H9 (cell line): ENCODE measurements around the gene ST6GALNAC6. TPM values are rescaled to one million over a fixed set of nuclear protein-coding genes. Genes with fewer than 3 reads are reported as not detected.

ENCODE experiments used
- DNase-seq: peaks from one replicate; pipeline ENCODE4 v3.0.0-alpha.2; 2017
- H2AFZ ChIP-seq: one replicate; pipeline ENCODE4 v1.6.1; 2013; ENCODE audit warnings: mild to moderate bottlenecking, low read length, control low read depth, moderate library complexity
- H2AK5ac ChIP-seq: 2 replicates; pipeline ENCODE4 v1.6.1; 2013; ENCODE audit warnings: low read length, control low read depth, mixed read lengths; ENCODE audit not compliant: insufficient read length
- H2BK120ac ChIP-seq: one replicate; pipeline ENCODE4 v1.6.1; 2013; ENCODE audit warnings: low read depth, mild to moderate bottlenecking, low read length, control low read depth, inconsistent platforms; ENCODE audit not compliant: poor library complexity, severe bottlenecking
- H2BK12ac ChIP-seq: 2 replicates; pipeline ENCODE4 v1.6.1; 2013; ENCODE audit warnings: low read length, control low read depth, mixed read lengths, low read depth; ENCODE audit not compliant: insufficient read length
- H2BK15ac ChIP-seq: 2 replicates; pipeline ENCODE4 v1.6.1; 2013; ENCODE audit warnings: low read depth, low read length, control low read depth
- H2BK20ac ChIP-seq: one replicate; pipeline ENCODE4 v1.6.1; 2013; ENCODE audit warnings: low read depth, mild to moderate bottlenecking, low read length, control low read depth, inconsistent platforms; ENCODE audit not compliant: poor library complexity, severe bottlenecking
- H2BK5ac ChIP-seq: 2 replicates; pipeline ENCODE4 v1.6.1; 2013; ENCODE audit warnings: low read length, control low read depth, mixed read lengths; ENCODE audit not compliant: insufficient read length
- H3K14ac ChIP-seq: 2 replicates; pipeline ENCODE4 v1.6.1; 2013; ENCODE audit warnings: low read length, control low read depth; ENCODE audit not compliant: insufficient read depth
- H3K18ac ChIP-seq: 2 replicates; pipeline ENCODE4 v1.6.1; 2013; ENCODE audit warnings: low read depth, mild to moderate bottlenecking, mixed read lengths, low read length, control low read depth; ENCODE audit not compliant: insufficient read length
- H3K23ac ChIP-seq: 2 replicates; pipeline ENCODE4 v1.6.1; 2013; ENCODE audit warnings: low read length, control low read depth, mixed read lengths, low read depth; ENCODE audit not compliant: insufficient read length
- H3K23me2 ChIP-seq: 2 replicates; pipeline ENCODE4 v1.6.1; 2013; ENCODE audit warnings: low read depth, mild to moderate bottlenecking, mixed read lengths, low read length, control low read depth; ENCODE audit not compliant: insufficient read length, poor library complexity, severe bottlenecking
- H3K27ac ChIP-seq: 2 replicates; pipeline ENCODE4 v1.5.1; 2013; ENCODE audit warnings: low read length, control low read depth, mixed read lengths, low read depth; ENCODE audit not compliant: insufficient read length
- H3K27me3 ChIP-seq: 2 replicates; pipeline ENCODE4 v1.6.1; 2013; ENCODE audit warnings: low read length, control low read depth, inconsistent platforms; ENCODE audit not compliant: insufficient read depth
- H3K4ac ChIP-seq: 2 replicates; pipeline ENCODE4 v1.6.1; 2013; ENCODE audit warnings: low read depth, mild to moderate bottlenecking, control low read depth, inconsistent platforms, low read length, moderate library complexity
- H3K4me1 ChIP-seq: 2 replicates; pipeline ENCODE4 v1.6.1; 2013; ENCODE audit warnings: low read length, control low read depth, inconsistent platforms; ENCODE audit not compliant: insufficient read depth
- H3K4me2 ChIP-seq: 2 replicates; pipeline ENCODE4 v1.6.1; 2013; ENCODE audit warnings: low read length, control low read depth, mixed read lengths; ENCODE audit not compliant: insufficient read length, insufficient read depth
- H3K56ac ChIP-seq: 2 replicates; pipeline ENCODE4 v1.6.1; 2013; ENCODE audit warnings: low read depth, mild to moderate bottlenecking, mixed read lengths, low read length, control low read depth; ENCODE audit not compliant: insufficient read length
- H3K79me1 ChIP-seq: 2 replicates; pipeline ENCODE4 v1.6.1; 2013; ENCODE audit warnings: low read depth, mild to moderate bottlenecking, moderate library complexity, low read length, control low read depth, inconsistent platforms; ENCODE audit not compliant: insufficient read depth, poor library complexity, severe bottlenecking
- H3K79me2 ChIP-seq: 2 replicates; pipeline ENCODE4 v1.6.1; 2013; ENCODE audit warnings: low read length, control low read depth, inconsistent platforms; ENCODE audit not compliant: insufficient read depth
- H3K9ac ChIP-seq: 2 replicates; pipeline ENCODE4 v1.6.1; 2013; ENCODE audit warnings: low read length, control low read depth, mixed read lengths; ENCODE audit not compliant: insufficient read length; ENCODE audit errors: extremely low read depth
- H3K9me3 ChIP-seq: one replicate; pipeline ENCODE4 v1.6.1; 2013; ENCODE audit warnings: low read depth, low read length, inconsistent platforms; ENCODE audit not compliant: control insufficient read depth
- H3T11ph ChIP-seq: one replicate; pipeline ENCODE4 v1.6.1; 2013; ENCODE audit warnings: mild to moderate bottlenecking, low read length, control low read depth, inconsistent platforms
- H4K20me1 ChIP-seq: one replicate; pipeline ENCODE4 v1.6.1; 2013; ENCODE audit not compliant: control insufficient read depth, insufficient read length, insufficient read depth
- H4K5ac ChIP-seq: 2 replicates; pipeline ENCODE4 v1.6.1; 2013; ENCODE audit warnings: low read depth, mild to moderate bottlenecking, mixed read lengths, low read length, control low read depth; ENCODE audit not compliant: insufficient read length
- H4K8ac ChIP-seq: replicated peaks from 2 replicates; pipeline ENCODE4 v1.6.1; 2013; ENCODE audit warnings: low read length, control low read depth, mixed read lengths, low read depth; ENCODE audit not compliant: insufficient read length
- H4K91ac ChIP-seq: 2 replicates; pipeline ENCODE4 v1.6.1; 2013; ENCODE audit warnings: low read depth, mild to moderate bottlenecking, moderate library complexity, mixed read lengths, low read length, control low read depth; ENCODE audit not compliant: insufficient read length
- H3K27ac Mint-ChIP-seq, 3 experiments: 2 replicates in 2 of 3; 3 replicates in 1 of 3; pipeline ENCODE4 v1.8.0; 2020 to 2021; ENCODE audit warnings: mixed read lengths in 3 of 3, mild to moderate bottlenecking in 1 of 3, moderate library complexity in 1 of 3
- H3K27me3 Mint-ChIP-seq: 2 replicates; pipeline ENCODE4 v1.8.0; 2021; ENCODE audit warnings: low read depth, mild to moderate bottlenecking, moderate library complexity, mixed read lengths
- H3K36me3 Mint-ChIP-seq, 3 experiments: 2 replicates in 2 of 3; 3 replicates in 1 of 3; pipeline ENCODE4 v1.8.0; 2020 to 2021; ENCODE audit warnings: low read depth in 3 of 3, mixed read lengths in 3 of 3; ENCODE audit not compliant: insufficient read depth in 1 of 3
- H3K4me1 Mint-ChIP-seq, 2 experiments: 2 replicates each; pipeline ENCODE4 v1.8.0; 2020; ENCODE audit warnings: mixed read lengths in 2 of 2
- H3K4me3 Mint-ChIP-seq, 2 experiments: 2 replicates in 1 of 2; 3 replicates in 1 of 2; pipeline ENCODE4 v1.8.0; 2020 to 2021; ENCODE audit warnings: mild to moderate bottlenecking in 2 of 2, mixed read lengths in 2 of 2, moderate library complexity in 1 of 2
- H3K9me3 Mint-ChIP-seq, 2 experiments: 2 replicates in 1 of 2; 3 replicates in 1 of 2; pipeline ENCODE4 v1.8.0; 2020; ENCODE audit warnings: mild to moderate bottlenecking in 2 of 2, mixed read lengths in 2 of 2, moderate library complexity in 1 of 2
- CTCF ChIP-seq: fragments of 200-600 bp; sonication (generic); conservative IDR thresholded peaks from 3 replicates; pipeline ENCODE4 v1.8.0; 2021; ENCODE audit warnings: antibody characterized with exemption, mild to moderate bottlenecking
- WGBS: extraction: QIAGEN DNeasy Blood & Tissue Kit; methylation state at CpG from one replicate; pipeline ENCODE4 v1.1.7; 2013; ENCODE audit warnings: missing lambda C conversion rate, low lambda C conversion rate, mixed read lengths; ENCODE audit not compliant: insufficient read length; ENCODE audit errors: extremely low coverage; 5-methylcytosine and 5-hydroxymethylcytosine counted together
- total RNA-seq: library from RNA; stranded (reverse); gene quantifications from 2 replicates; pipeline ENCODE4 v1.2.1, GENCODE V29; 2021

The ST6GALNAC6 gene
- total RNA-seq, 1 experiment from 2014 or later, result 29.8 TPM

- Mint-ChIP-seq H3K4me1 (peaks cover 21 to 34% of the 10 kb centered on the region in 2 experiments), H3K27ac (no peak overlapping the region), H3K9me3 (no peaks in the 10 kb centered on the region), H3K27me3 (peaks cover 32% of the 10 kb centered on the region), H3K4me3 (peak overlapping the region; percentile 92 to 97), H3K36me3 (peaks cover 2 to 6% (median 6%) of the 10 kb centered on the region in 3 experiments; a peak in 6 of 7 replicates)
- no peak overlapping the region for H3K23ac ChIP-seq
- no peak overlapping the region for H2BK20ac ChIP-seq
- no peaks in the 10 kb centered on the region for H3K27me3 ChIP-seq
- no peak overlapping the region for H2BK120ac ChIP-seq
- H3K56ac ChIP-seq, result no peak overlapping the region
- no peak overlapping the region for H4K91ac ChIP-seq
- H2BK5ac ChIP-seq, result no peak overlapping the region
- no peak overlapping the region for H2BK12ac ChIP-seq
- H3K14ac ChIP-seq, result peak overlapping the region; percentile 27
- no peak for TF ChIP-seq CTCF
- no peak overlapping the region for H4K5ac ChIP-seq
- no peak overlapping the region for H2AK5ac ChIP-seq
- H3K79me1 ChIP-seq, result no peaks in the 10 kb centered on the region
- no peaks in the 10 kb centered on the region for H4K20me1 ChIP-seq
- no peak overlapping the region for H3K27ac ChIP-seq
- peaks cover 16% of the 10 kb centered on the region for H3K23me2 ChIP-seq
- no CpG with 5 or more reads among the region's 19 CpGs for WGBS
- peaks cover 2% of the 10 kb centered on the region; the same call in 1 of the 2 replicates for H3K4me1 ChIP-seq
- no peak for DNase-seq
- no peak overlapping the region for H4K8ac ChIP-seq
- H2AFZ ChIP-seq, result no peak overlapping the region
- H3T11ph ChIP-seq, result no peak overlapping the region
- no peak overlapping the region for H3K4ac ChIP-seq
- H3K9ac ChIP-seq, result peak overlapping the region; percentile 48
- peak overlapping the region; percentile 58 for H3K18ac ChIP-seq
- no peaks in the 10 kb centered on the region for H3K9me3 ChIP-seq
- H2BK15ac ChIP-seq, result no peak overlapping the region
- H3K79me2 ChIP-seq, result no peaks in the 10 kb centered on the region
- peak overlapping the region; percentile 93 for H3K4me2 ChIP-seq
Observed at GRCh38 chr9:127926906-127927200, 27.4 kb upstream of the ST6GALNAC6 start.
